HG03520 (cell line): ENCODE results near the gene DUSP3.

Experiments used
- ATAC-seq: cut with Tn5 transposase; IDR thresholded peaks from one replicate; pipeline ENCODE4 v1.9.1; 2021; ENCODE audit warnings: mild to moderate bottlenecking, moderate library complexity; ENCODE audit not compliant: unreplicated experiment

The DUSP3 gene

DNA sequence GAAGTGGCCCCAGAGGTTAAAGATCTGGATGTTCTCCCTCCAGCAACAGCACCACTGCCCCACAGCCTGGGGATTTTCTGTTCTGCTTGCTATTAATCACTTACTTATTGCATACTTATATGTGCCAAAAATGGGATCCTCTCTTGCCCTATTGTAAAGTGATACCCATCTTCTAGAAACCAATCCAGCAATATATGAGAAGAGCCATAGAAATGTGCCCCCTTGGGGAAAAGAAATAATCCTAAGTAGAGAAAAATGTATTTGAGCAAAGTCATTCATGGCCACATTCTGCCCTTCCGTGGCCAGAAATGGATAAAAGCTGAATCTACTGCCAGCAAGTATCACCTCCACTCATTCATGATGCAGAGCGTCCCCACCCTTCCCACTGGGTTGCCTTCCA lies 41.1 kb downstream of the DUSP3 start:
- no peak for ATAC-seq

DNA sequence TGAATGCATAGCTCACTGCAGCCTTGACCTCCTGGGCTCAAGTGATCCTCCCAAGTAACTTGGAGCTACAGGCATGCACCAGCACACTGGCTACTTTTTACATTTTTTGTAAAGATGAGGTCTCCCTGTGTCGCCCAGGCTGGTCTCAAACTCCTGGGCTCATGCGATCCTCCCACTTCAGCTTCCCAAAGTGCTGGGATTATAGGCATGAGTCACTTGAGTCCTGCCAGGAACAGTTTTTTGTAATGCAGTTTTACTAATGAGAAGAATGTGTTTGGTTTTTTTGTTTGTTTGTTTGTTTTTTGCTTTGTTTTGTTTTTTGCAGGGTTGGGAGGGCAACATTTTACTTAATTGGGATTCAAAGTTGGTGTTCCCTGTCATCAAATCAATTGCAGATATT lies 42.4 kb downstream of the DUSP3 start:
- no peak for ATAC-seq

- ATAC-seq = no peak
Observed at GRCh38 chr17:43734376-43734775, 44.4 kb downstream of the DUSP3 start.

- no peak for ATAC-seq
Observed at GRCh38 chr17:43733956-43734355, 44.8 kb downstream of the DUSP3 start.

DNA sequence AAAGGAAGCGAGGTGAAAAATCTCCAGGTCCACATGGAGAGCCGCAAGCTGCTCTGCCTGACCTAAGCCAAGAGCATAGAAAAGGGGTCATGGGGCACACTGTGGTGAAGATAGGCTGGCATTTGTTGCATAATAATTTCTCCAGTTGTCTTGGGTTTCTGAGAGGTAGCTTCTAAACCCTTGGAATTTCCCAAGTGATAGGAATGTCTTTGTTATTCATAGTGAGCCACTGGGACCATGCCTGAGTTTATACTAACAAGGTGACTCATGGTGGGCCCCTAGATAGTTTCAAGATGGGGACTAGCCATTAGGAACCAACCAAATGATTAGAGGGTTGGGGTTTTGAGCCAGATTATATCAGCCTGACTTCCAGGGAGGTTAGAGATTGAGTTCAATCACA lies 45.8 kb downstream of the DUSP3 start:
- no peak for ATAC-seq

- ATAC-seq = no peak
Observed at GRCh38 chr17:43728081-43728480, 50.7 kb downstream of the DUSP3 start.

GRCh38 chr17:43723697-43724359 lies 54.9 kb downstream of the DUSP3 start:
- ATAC-seq = no peak

GRCh38 chr17:43722870-43723665 lies 55.7 kb downstream of the DUSP3 start:
- no peak for ATAC-seq

GRCh38 chr17:43722269-43722619 lies 56.5 kb downstream of the DUSP3 start:
- ATAC-seq = no peak

DNA sequence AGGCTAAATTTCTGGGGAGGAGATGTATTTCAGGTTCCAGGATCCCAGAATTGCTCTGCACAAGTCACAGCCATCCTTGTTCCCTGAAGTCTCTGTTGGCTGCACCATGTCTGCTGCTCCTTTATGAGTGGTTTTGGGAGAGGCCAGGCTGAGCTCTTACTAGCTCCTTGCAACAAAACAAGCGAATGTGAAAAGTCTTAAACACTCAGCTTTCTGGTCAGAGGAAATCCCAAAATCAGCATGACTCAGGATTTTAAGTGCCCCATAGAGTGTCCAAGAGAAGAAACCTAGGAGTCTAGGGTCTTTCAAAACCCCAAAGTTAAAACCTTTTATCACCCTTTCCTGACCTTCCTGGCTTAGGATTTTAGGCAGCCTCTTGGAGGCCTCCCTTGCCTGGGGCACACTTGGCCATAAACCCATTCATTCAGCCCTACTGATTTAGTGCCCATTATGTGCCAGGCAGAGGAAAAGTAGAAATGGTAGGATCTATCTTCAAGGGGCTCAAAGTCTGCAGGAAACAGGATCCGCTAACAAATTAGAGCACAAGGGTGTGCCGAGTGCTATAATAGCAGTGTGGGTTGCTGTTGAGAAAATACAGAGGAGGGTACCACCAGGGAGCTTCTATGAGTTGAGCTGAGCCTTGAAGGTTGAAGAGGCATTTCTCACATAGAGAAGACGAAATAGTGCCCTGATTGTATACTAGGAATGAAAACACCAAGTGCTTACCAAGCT lies 57.1 kb downstream of the DUSP3 start:
- no peak for ATAC-seq

- no peak for ATAC-seq
Observed at GRCh38 chr17:43720311-43721060, 58.3 kb downstream of the DUSP3 start.

DNA sequence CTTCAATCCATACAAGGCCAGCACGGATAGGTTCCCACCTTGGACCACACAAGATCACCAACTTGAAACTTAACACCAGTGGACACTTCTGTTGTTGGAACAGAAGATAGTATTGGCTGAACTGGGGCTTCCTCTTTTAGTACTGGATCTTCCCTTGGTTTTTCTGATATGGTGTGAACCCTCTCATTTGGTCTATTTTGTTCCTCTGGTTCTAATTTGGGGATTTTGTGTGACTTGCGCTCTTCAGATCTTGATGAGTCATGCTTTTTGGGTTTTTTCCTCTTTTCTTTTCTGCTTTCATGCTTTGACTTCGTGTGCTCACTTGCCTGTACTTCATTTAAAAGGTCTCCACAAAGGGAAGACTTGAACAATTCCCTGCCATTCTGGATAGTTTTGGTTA lies 59.2 kb downstream of the DUSP3 start:
- ATAC-seq = no peak

- no peak for ATAC-seq
Observed at GRCh38 chr17:43718544-43718943, 60.2 kb downstream of the DUSP3 start.

- ATAC-seq = no peak
Observed at GRCh38 chr17:43717913-43718312, 60.9 kb downstream of the DUSP3 start.
